Measurements from ENCODE around the gene RERE. TPM values are rescaled to one million over a fixed set of nuclear protein-coding genes. Genes with fewer than 3 reads are reported as not detected.

The RERE gene
- total and polyA plus RNA-seq, 7 donors, result 38.8 to 308 (median 99.7) TPM

GRCh38 chr1:8813016-8813763, 4.2 kb downstream of the RERE start:
- no peaks in the 10 kb centered on the region for H3K9me3 ChIP-seq
- intact Hi-C loops (cut with DNase I), result no loop called here
- peak overlapping the region; percentile 41 for H3K27ac ChIP-seq
- WGBS, 3 donors, result 45 to 59% (median 50%) methylated on average over 6 of the region's 6 CpGs
- DNase-seq (no peak), ATAC-seq (no peak)
- no peak overlapping the region for H3K4me3 ChIP-seq
- no peaks in the 10 kb centered on the region for H3K36me3 ChIP-seq (ENCODE audit: insufficient read depth in 1 of 2, low read depth in 1 of 2)
- no peak for TF ChIP-seq CTCF (IDR thresholded peaks at IDR 0.05)
- no peaks in the 10 kb centered on the region for H3K27me3 ChIP-seq (ENCODE audit: insufficient read depth in 3 of 3, low read length in 2 of 3)
- H3K4me1 ChIP-seq, result peaks cover 34% of the 10 kb centered on the region

GRCh38 chr1:8812081-8812480, 5.4 kb downstream of the RERE start:
- TF ChIP-seq CTCF (IDR thresholded peaks at IDR 0.05), result no peak
- no peaks in the 10 kb centered on the region for H3K36me3 ChIP-seq (ENCODE audit: insufficient read depth in 1 of 2, low read depth in 1 of 2)
- H3K4me1 ChIP-seq, result peaks cover 34% of the 10 kb centered on the region
- ATAC-seq, result no peak
- no peak for DNase-seq
- 59 to 76% (median 65%) methylated on average over 6 of the region's 6 CpGs for WGBS, 3 donors
- H3K9me3 ChIP-seq, result no peaks in the 10 kb centered on the region
- H3K27ac ChIP-seq, result peak overlapping the region; percentile 41
- intact Hi-C loops (cut with DNase I), result no loop called here
- H3K27me3 ChIP-seq (ENCODE audit: insufficient read depth in 3 of 3, low read length in 2 of 3), result no peaks in the 10 kb centered on the region
- no peak overlapping the region for H3K4me3 ChIP-seq

- no peaks in the 10 kb centered on the region for H3K36me3 ChIP-seq (ENCODE audit: insufficient read depth in 1 of 2, low read depth in 1 of 2)
- H3K27me3 ChIP-seq (ENCODE audit: insufficient read depth in 3 of 3, low read length in 2 of 3), result no peaks in the 10 kb centered on the region
- TF ChIP-seq CTCF (IDR thresholded peaks at IDR 0.05), result no peak
- DNase-seq (no peak), ATAC-seq (no peak)
- H3K9me3 ChIP-seq, result no peaks in the 10 kb centered on the region
- no peak overlapping the region for H3K27ac ChIP-seq
- peaks cover 29% of the 10 kb centered on the region for H3K4me1 ChIP-seq
- intact Hi-C loops (cut with DNase I), result no loop called here
- H3K4me3 ChIP-seq, result no peak overlapping the region
- 95 to 98% (median 96%) methylated on average over 4 of the region's 4 CpGs for WGBS, 3 donors
These were observed 6.5 kb downstream of the RERE start for GRCh38 chr1:8810987-8811386.

- no peak for TF ChIP-seq CTCF (IDR thresholded peaks at IDR 0.05)
- H3K4me3 ChIP-seq, result no peak overlapping the region
- H3K9me3 ChIP-seq, result no peaks in the 10 kb centered on the region
- DNase-seq (no peak), ATAC-seq (no peak)
- H3K36me3 ChIP-seq (ENCODE audit: insufficient read depth in 1 of 2, low read depth in 1 of 2), result no peaks in the 10 kb centered on the region
- H3K27ac ChIP-seq, result no peak overlapping the region
- peaks cover 16% of the 10 kb centered on the region for H3K4me1 ChIP-seq
- 35 to 74% (median 38%) methylated on average over 1 of the region's 1 CpG for WGBS, 3 donors
- H3K27me3 ChIP-seq (ENCODE audit: insufficient read depth in 3 of 3, low read length in 2 of 3), result no peaks in the 10 kb centered on the region
- intact Hi-C loops (cut with DNase I), result no loop called here
These were observed 8.1 kb downstream of the RERE start for GRCh38 chr1:8809342-8809736.

- no peaks in the 10 kb centered on the region for H3K36me3 ChIP-seq (ENCODE audit: insufficient read depth in 1 of 2, low read depth in 1 of 2)
- no peak overlapping the region for H3K4me3 ChIP-seq
- TF ChIP-seq CTCF (IDR thresholded peaks at IDR 0.05), result no peak
- intact Hi-C loops (cut with DNase I), result no loop called here
- DNase-seq (no peak), ATAC-seq (no peak)
- H3K27me3 ChIP-seq (ENCODE audit: insufficient read depth in 3 of 3, low read length in 2 of 3), result no peaks in the 10 kb centered on the region
- 82 to 84% (median 84%) methylated on average over 8 of the region's 8 CpGs for WGBS, 3 donors
- H3K9me3 ChIP-seq, result no peaks in the 10 kb centered on the region
- H3K4me1 ChIP-seq, result no peaks in the 10 kb centered on the region
- H3K27ac ChIP-seq, result no peak overlapping the region
These were observed 10.4 kb downstream of the RERE start for GRCh38 chr1:8807004-8807403.
